Measurements from ENCODE around the gene FCN3. TPM values are rescaled to one million over a fixed set of nuclear protein-coding genes. Genes with fewer than 3 reads are reported as not detected.

The FCN3 gene
- total RNA-seq, 2 experiments from 2014 or later, result not detected

- Histone ChIP-seq H4K20me1 (ENCODE audit: insufficient read depth, low read length) (no peaks in the 10 kb centered on the region), H3K4me2 (ENCODE audit: low read length) (peak within 1 kb of the TSS; percentile 87), H3K4me1 (ENCODE audit: insufficient read depth, low read length, poor library complexity, severe bottlenecking) (peaks cover 13% of the 10 kb centered on the region), H3K36me3 (ENCODE audit: insufficient read depth, low read length) (no peaks in the 10 kb centered on the region), H3K9me2 (ENCODE audit: insufficient read depth, low read length) (no peaks in the 10 kb centered on the region), H3K4me3 (ENCODE audit: low read depth, low read length, poor library complexity, severe bottlenecking) (peak within 1 kb of the TSS; percentile 75), H2AFZ (ENCODE audit: low read length) (peak within 1 kb of the TSS; percentile 90), H3K9me3 (ENCODE audit: low read length) (no peaks in the 10 kb centered on the region), H3K27ac (ENCODE audit: low read depth, low read length, poor library complexity, severe bottlenecking) (no peak within 1 kb of the TSS), H3K79me2 (ENCODE audit: insufficient read depth, low read depth, low read length) (no peaks in the 10 kb centered on the region)
- POLR2A ChIA-PET, result interaction anchor here (0.5 kb wide), 1 partner anchor 777 kb away, joined by 4 read pairs; no protein-coding TSS in a partner anchor
- DNase-seq (ENCODE audit: low spot score), result peak; percentile 96
- intact Hi-C loops (cut with micrococcal nuclease; ENCODE audit: unreplicated experiment), result loop anchor here (1.0 to 5.0 kb wide), 3 partner anchors 50 to 290 kb away; partner anchors contain the start of gene SYTL1
- BruUV-seq (replicated peaks), result no TSS peak
- CTCF ChIA-PET (ENCODE audit: unreplicated experiment), result interaction anchor here (1.0 kb wide), 1 partner anchor 271 kb away, joined by 6 read pairs; no protein-coding TSS in a partner anchor
- peak; percentile 74 for TF ChIP-seq CTCF (conservative IDR thresholded peaks at IDR 0.05; ENCODE audit: low read length)
- no peak for TF ChIP-seq EZH2phosphoT487 (IDR thresholded peaks at IDR 0.05; ENCODE audit: borderline replicate concordance, low read depth, low read length)
Measured at GRCh38 chr1:27392096-27392777, 17.6 kb upstream of the FCN3 start, which contains the start of gene GPR3. GPR3 (plus strand) TSS chr1:27392622; CDS start chr1:27393799, 1,177 bp downstream.

- Histone ChIP-seq H3K79me2 (ENCODE audit: insufficient read depth, low read depth, low read length) (no peaks in the 10 kb centered on the region), H3K9me2 (ENCODE audit: insufficient read depth, low read length) (no peaks in the 10 kb centered on the region), H3K9me3 (ENCODE audit: low read length) (no peaks in the 10 kb centered on the region), H3K4me2 (ENCODE audit: low read length) (peak overlapping the region; percentile 87; the same call in 1 of the 2 replicates), H3K36me3 (ENCODE audit: insufficient read depth, low read length) (no peaks in the 10 kb centered on the region), H3K27ac (ENCODE audit: low read depth, low read length, poor library complexity, severe bottlenecking) (no peak overlapping the region), H3K4me3 (ENCODE audit: low read depth, low read length, poor library complexity, severe bottlenecking) (no peak overlapping the region), H2AFZ (ENCODE audit: low read length) (peak overlapping the region; percentile 90; the same call in 1 of the 2 replicates), H4K20me1 (ENCODE audit: insufficient read depth, low read length) (no peaks in the 10 kb centered on the region), H3K4me1 (ENCODE audit: insufficient read depth, low read length, poor library complexity, severe bottlenecking) (peaks cover 13% of the 10 kb centered on the region)
- BruUV-seq (replicated peaks), result no TSS peak
- DNase-seq (ENCODE audit: low spot score), result no peak
- POLR2A ChIA-PET, result interaction anchor here (0.5 kb wide), 1 partner anchor 776 kb away, joined by 4 read pairs; no protein-coding TSS in a partner anchor
- CTCF ChIA-PET (ENCODE audit: unreplicated experiment), result interaction anchor here (0.6 to 1.1 kb wide), 3 partner anchors 21 to 271 kb away, joined by 4 to 6 read pairs (median 4); no protein-coding TSS in a partner anchor
- TF ChIP-seq EZH2phosphoT487 (IDR thresholded peaks at IDR 0.05; ENCODE audit: borderline replicate concordance, low read depth, low read length) (no peak), CTCF (conservative IDR thresholded peaks at IDR 0.05; ENCODE audit: low read length) (no peak)
- intact Hi-C loops (cut with micrococcal nuclease; ENCODE audit: unreplicated experiment), result loop anchor here (1.0 to 5.0 kb wide), 3 partner anchors 49 to 289 kb away; partner anchors contain the start of gene SYTL1
Measured at GRCh38 chr1:27391511-27392095, 17.0 kb upstream of the FCN3 start.
